Chondrocyte (in vitro differentiated cells): Measurements from ENCODE around the gene COL4A4. TPM values are rescaled to one million over a fixed set of nuclear protein-coding genes. Genes with fewer than 3 reads are reported as not detected.

Experiments used
- DNase-seq: peaks from one replicate; pipeline ENCODE4 v3.0.0; 2021; ENCODE audit warnings: mixed read lengths, low spot score
- H3K27ac Mint-ChIP-seq: one replicate; pipeline ENCODE4 v1.8.0; 2021; ENCODE audit warnings: mild to moderate bottlenecking, moderate library complexity, mixed read lengths; ENCODE audit not compliant: unreplicated experiment
- H3K27me3 Mint-ChIP-seq: 2 replicates; pipeline ENCODE4 v1.8.0; 2021; ENCODE audit warnings: low read depth, mixed read lengths
- H3K36me3 Mint-ChIP-seq: 2 replicates; pipeline ENCODE4 v1.8.0; 2021; ENCODE audit warnings: low read depth, mixed read lengths
- H3K4me1 Mint-ChIP-seq: 2 replicates; pipeline ENCODE4 v1.8.0; 2021; ENCODE audit warnings: low read depth, mild to moderate bottlenecking, mixed read lengths
- H3K4me3 Mint-ChIP-seq: one replicate; pipeline ENCODE4 v1.8.0; 2021; ENCODE audit warnings: mild to moderate bottlenecking, moderate library complexity, mixed read lengths; ENCODE audit not compliant: unreplicated experiment
- H3K9me3 Mint-ChIP-seq: 2 replicates; pipeline ENCODE4 v1.8.0; 2021; ENCODE audit warnings: low read depth, mixed read lengths
- CTCF ChIP-seq: fragments of 200-600 bp; sonication (generic); IDR thresholded peaks from 2 replicates; pipeline ENCODE4 v1.5.0; 2021; ENCODE audit warnings: antibody characterized with exemption, mild to moderate bottlenecking, moderate library complexity
- total RNA-seq: library from RNA; stranded (reverse); gene quantifications from 3 replicates; pipeline ENCODE4 v1.2.1, GENCODE V29; 2021

Gene COL4A4
- total RNA-seq, 1 donor from 2014 or later = 7.3 TPM

GRCh38 chr2:227188292-227188691, 24.3 kb upstream of the COL4A4 start:
- Mint-ChIP-seq H3K9me3 (peaks cover 2% of the 10 kb centered on the region), H3K4me3 (peak overlapping the region; percentile 18), H3K36me3 (no peaks in the 10 kb centered on the region), H3K4me1 (peaks cover 39% of the 10 kb centered on the region), H3K27me3 (no peaks in the 10 kb centered on the region), H3K27ac (peak overlapping the region; percentile 70)
- no peak for DNase-seq
- TF ChIP-seq CTCF = no peak

- Mint-ChIP-seq H3K9me3 (peaks cover 2% of the 10 kb centered on the region), H3K4me3 (no peak overlapping the region), H3K36me3 (no peaks in the 10 kb centered on the region), H3K4me1 (peaks cover 39% of the 10 kb centered on the region), H3K27ac (no peak overlapping the region), H3K27me3 (no peaks in the 10 kb centered on the region)
- TF ChIP-seq CTCF = no peak
- DNase-seq = no peak
Observed at GRCh38 chr2:227186751-227187150, 22.7 kb upstream of the COL4A4 start.

DNA sequence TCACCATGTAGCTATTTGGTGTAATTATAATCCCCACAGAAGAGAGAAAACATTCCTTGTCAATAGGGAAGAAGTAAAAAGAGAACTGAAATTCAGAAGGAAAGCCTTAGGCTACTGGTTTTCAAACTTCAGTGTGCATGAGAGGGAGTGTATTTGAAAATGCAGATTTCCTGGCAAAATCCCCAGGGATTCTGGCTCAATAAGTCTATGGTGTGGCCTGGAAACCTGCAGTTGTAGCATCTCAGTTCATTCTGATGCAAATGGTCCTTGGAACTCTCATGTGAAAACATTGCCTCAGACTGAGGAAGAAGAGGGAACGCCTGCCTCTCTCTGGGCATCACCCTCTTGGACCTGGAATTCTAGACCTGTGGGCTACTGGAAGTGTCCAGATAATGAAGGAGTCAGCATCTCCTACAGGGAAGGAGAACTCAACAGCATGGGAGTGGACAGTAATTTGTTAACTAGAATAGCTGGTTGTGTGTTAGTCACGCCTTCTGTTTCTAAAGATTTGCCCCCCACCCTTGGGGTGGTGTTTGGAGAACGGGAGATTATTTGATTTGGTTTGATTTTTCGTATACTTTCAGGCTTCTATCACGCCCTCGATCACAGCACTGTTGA, 21.7 kb upstream of the COL4A4 start:
- no peaks in the 10 kb centered on the region for H3K36me3 Mint-ChIP-seq
- no peak for DNase-seq
- peaks cover 37% of the 10 kb centered on the region for H3K4me1 Mint-ChIP-seq
- no peak overlapping the region for H3K4me3 Mint-ChIP-seq
- peaks cover 2% of the 10 kb centered on the region for H3K9me3 Mint-ChIP-seq
- no peaks in the 10 kb centered on the region for H3K27me3 Mint-ChIP-seq
- no peak overlapping the region for H3K27ac Mint-ChIP-seq
- no peak for TF ChIP-seq CTCF

DNA sequence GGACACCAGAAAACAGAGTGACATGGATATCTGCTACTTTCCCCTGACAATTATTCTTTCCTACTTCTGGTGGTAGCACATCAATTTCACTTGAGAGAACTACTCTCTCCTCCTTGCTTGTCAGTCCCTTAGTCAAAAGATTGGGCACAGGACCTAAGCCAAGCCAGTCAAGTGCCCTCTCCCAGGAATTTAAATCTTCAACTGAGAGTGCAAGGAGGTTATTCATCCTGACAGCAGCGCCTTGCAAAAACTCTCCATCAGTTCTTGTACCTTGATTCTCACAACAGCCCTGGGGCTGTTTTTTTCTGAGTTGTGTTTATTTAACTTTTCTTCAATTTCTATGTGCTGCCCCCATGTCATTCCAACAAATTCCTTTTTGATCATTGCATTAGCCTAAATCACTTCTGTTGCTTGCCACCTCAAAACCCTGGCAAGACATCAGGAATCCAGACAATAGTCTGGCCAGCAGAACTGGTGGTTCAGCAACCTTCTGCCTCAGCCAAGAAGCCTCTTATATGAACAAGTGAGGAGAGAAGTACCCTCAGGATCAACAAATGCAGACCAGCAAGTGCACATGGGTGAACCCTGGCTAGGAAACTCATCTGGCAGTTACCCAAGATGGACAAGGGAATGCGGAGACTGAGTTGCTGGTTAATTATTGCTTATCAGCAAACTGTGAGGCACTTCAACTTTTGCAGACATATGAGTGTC, 19.8 kb upstream of the COL4A4 start:
- Mint-ChIP-seq H3K36me3 (no peaks in the 10 kb centered on the region), H3K4me1 (peaks cover 35% of the 10 kb centered on the region), H3K27me3 (no peaks in the 10 kb centered on the region), H3K9me3 (peaks cover 2% of the 10 kb centered on the region), H3K27ac (no peak overlapping the region), H3K4me3 (no peak overlapping the region)
- DNase-seq = no peak
- no peak for TF ChIP-seq CTCF

DNA sequence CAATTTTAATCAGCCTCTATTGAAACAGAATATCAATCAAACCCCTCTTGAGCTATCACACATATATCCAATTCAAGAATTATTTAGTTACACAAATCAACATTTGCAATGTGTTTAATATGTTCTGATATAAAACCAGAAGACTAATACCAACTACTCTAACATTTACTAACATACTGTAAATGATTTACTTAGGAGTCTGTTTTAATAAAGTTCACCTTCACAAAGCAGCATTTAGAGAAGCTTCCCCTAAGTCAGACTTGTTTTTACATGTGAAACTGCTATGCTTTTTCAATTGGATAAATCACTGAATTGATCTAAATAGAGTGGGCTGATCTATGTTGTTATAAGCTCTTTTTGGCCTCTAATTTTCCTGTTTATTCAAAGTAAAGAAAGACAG, 18.8 kb upstream of the COL4A4 start:
- no peak for TF ChIP-seq CTCF
- Mint-ChIP-seq H3K4me1 (peaks cover 24% of the 10 kb centered on the region), H3K36me3 (no peaks in the 10 kb centered on the region), H3K27me3 (no peaks in the 10 kb centered on the region), H3K27ac (no peak overlapping the region), H3K4me3 (no peak overlapping the region), H3K9me3 (peaks cover 2% of the 10 kb centered on the region)
- no peak for DNase-seq
